Activated T-cell treated with anti-CD3 and anti-CD28 coated beads, Interleukin-2, amount 50 U/mL, for 48 hours (primary cell): ENCODE measurements around the gene PRKCA.
"Not testable (repeated sequence)": the region's sequence is repeated elsewhere in the genome, so short reads cannot be mapped to it uniquely, and the experiment has no call there.

ENCODE experiments used
- DNase-seq, 2 experiments: peaks; one replicate each; pipeline ENCODE4 v3.0.0-alpha.2; 2020

PRKCA gene

DNA sequence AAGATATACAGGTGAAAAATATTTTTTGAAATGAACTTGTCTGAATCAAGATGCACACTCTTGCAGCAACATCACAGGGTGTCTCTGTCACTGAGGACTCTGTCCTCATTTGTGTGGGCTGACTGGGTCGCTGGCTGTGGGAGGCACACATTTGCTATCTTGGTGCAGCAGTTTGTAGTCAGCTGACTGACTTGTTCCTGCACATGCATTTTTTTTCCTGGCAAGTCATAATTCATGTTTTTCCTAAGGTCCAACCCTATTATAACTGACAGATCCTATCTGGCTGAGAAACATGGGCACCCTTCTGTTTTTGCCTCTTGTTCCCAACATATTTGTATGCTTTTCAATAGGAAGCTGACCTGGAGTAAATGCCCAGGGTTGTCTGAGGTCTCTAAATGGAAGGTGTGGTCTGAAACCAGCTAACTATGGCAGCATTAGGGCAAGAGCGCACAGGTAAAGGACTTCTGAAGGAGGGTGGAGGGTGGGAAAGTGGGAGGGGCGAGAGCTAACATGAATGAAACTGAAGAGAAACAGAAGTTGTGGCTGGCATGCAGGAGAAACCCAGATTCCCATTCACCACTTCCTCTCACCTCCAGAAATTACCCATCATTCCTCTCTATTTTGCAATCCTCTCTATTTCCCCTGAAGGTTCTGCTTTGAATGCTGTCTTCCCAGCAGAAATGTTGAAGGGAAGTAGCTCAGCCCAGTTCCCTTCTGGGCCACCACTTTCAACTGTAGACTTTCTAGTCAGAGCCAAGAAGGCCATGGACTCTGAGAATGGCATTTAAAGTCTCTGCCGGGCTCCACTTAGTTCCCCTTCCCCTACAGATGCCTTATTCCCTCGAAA lies 166.1 kb downstream of the PRKCA start:
- DNase-seq = no peak

DNA sequence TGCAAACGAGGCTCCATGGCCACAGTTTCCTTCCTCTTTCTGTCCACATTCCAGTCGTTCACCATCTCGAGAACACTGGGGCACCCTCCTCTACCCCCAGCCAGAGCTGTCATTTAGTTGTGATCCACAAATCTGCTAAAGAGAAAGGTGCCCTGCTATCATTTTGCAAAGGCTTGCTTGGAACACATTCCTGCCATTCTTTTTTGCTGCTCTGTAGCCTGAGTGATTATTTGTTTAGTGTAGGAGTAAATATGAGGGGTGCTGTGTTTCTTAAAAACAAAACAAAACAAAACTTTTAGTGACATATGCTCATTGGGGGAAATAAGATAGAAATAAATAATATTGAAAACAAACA lies 166.7 kb downstream of the PRKCA start:
- DNase-seq = no peak

DNA sequence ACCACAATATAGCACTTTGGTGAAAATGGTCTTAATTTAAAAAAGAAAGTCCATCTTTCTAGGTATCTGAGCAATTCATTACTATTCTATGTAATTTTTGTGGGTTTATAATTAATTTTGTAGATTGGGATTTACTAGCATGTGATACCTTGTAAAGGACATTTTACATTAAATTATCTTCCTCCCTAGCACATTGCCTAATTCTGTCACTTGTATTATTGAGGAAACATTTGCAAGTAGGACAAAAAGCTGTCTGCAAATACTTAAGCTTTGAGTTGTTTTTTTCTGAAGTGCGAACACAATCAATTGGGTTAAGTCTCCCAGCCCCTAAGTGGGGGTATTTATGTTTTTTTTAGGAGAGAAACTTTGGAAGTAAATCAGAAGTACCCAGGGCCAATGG lies 167.0 kb downstream of the PRKCA start:
- no peak for DNase-seq

DNA sequence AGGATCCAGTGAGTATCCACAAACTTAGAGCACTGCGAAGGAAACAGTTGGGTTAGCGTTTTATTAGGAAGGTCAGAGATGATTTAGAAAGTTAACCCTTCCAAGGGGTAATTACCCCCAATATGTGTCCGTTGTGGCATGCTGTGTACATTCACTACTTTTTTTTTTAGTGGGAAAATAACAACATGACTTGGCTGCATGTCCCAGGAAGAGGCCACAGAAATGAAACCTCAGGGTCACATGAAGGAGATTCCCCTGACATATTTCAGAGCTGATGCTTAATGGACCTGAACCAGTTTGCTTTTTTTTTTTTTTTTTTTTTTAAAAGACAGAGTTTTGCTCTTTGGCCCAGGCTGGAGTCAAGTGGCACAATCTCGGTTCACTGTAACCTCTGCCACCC lies 167.5 kb downstream of the PRKCA start:
- DNase-seq = no peak

DNA sequence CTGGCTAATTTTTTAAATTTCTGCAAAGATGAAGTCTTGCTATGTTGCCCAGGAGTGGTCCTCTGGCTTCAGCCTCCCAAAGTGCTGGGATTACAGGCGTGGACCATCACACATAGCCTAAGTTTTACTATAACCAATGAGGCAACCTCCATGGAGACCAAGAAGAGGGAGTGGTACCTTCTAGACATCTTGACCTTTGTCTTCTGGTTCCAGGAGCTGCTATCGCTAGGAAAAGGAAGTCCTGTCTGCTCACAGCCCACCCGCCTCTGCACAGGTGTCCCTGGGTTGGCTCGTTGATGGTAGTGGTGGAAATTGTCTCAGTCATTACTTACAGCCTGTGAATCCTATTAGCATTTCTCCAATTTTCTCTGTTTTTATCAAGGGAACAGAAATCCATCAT lies 169.7 kb downstream of the PRKCA start:
- DNase-seq = no peak

DNA sequence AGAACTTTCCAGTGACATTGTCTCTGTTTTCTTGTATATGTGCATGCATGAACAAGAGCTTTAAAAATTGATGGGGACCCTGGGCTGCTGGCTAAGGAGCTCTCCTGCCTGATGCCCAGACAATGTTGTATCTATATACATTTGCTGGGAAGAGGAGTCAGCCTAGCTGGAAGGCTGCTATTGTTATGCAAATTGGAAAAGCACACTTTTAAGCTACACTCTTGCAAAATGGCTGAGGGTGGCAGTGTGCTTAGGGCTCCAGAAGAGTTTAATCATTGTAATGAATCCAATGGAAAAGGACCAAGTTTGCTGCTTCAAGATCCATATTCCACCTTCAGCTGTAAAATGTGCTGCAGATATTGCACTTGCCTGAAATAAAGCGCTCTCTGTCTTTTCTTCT lies 171.8 kb downstream of the PRKCA start:
- no peak for DNase-seq

DNA sequence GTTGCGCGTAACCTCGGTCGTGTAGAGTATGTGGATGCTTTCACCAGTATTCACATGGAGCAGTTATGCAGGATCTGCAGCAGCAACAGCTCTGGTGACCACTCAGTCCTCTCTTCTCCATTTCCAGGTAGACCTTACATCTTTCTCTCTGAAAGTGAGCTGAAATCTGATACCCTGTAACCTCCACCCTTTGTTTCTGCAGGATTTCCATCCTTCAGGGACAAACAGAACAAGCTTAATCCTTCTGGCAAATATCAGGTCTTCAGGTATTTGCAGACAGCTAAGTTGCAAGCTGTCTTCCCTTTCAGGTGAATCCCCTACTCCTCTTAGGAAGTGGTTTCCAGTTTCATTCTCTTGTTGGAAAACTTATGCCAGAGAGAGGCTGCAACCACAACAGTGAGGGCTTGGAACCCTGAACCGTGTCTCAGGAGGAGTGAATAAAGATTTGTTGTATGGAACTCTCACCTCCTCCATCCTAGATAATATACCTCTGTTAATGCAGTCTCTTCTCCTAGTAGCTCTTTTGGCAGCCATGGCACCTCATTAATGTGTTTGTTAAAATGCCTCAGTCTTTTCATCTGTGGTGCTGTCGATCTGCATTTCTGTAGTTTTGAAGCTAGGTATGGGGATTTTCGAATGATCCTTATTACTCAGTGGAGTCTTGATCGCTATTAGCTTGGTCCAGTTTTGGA lies 172.5 kb downstream of the PRKCA start:
- no peak for DNase-seq

DNA sequence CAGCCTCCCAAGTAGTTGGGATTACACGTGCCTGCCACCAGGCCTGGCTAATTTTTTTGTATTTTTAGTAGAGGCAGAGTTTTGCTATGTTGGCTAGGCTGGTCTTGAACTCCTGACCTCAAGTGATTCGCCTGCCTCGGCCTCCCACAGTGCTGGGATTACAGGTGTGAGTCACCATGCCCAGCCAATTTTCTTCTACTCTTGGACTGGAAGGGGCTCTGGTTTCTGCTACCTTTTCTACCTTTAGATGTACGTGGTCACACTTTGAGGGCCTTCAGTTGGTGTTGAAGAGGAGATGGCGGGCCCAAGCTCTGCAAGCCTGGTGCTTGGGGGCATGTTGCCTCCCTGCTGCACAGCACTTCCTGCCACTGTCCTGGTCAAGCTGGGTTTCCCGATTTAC lies 173.6 kb downstream of the PRKCA start:
- DNase-seq = no peak

DNA sequence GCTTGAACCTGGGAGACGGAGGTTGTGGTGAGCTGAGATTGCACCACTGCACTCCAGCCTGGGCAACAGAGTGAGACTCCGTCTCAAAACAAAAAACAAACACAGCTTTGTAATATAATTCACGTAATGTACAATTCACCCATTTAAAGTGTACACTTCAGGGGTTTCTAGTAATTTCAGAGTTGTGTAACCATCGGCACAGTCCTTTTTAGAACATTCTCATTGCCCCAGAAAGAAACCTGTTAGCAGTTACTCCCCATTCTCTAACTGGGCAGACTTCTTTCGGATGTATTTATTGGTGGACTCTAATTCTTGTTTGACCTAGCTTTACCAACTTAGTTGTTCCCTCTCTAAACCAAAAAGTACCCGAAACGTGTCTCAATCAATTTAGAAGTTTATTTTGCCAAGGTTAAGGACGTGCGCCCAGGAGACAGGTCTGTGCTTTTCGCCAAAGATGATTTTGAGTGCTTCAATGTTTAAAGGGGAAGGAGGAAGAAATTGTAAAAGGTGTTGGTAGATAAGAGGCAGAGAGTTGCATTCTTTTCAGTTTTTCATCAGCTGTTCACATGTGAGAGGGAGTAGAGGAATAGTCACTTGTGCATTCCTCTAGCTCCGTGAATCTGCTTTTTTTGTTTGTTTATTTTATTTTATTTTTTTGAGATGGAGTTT lies 175.3 kb downstream of the PRKCA start:
- DNase-seq = no peak

DNA sequence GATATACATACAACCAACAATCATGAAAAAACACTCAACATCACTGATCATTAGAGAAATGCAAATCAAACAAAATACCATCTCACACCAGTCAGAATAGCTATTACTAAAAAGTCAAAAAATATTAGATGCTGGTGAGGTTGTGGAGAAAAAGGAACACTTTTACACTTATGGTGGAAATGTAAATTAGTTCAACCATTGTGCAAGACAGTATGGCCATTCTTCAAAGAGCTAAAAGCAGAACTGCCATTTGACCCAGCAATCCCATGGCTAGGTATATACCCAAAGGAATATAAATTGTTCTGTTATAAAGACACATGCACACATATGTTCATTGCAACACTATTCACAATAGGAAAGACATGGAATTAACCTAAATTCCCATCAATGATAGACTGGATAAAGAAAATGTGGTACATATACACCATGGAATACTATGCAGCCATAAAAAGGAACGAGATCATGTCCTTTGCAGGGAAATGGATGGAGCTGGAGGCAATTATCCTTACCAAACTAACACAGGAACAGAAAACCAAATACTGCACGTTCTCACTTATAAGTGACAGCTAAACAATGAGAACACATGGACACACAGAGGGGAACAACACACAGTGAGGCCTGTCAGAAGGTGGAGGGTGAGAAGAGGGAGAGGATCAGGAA lies 176.9 kb downstream of the PRKCA start:
- not testable (repeated sequence) for DNase-seq

DNA sequence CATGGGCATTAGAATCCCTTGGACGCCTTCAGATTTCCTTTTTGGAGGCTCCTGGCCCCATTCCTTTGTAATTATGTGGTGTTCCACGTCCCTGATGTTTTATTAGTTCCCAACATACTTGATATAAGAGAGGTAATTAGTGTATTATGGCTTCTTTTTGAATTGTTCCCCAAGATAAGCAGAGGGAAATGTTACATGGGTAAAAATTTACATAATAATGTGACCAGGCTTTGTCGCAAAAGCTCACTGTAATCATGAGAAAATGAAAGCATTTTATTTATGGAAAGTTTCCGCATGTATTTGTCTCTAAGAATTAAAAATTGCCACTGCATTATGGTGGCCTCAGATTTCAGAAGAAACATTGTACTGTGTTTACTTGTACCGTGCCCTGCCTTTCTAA lies 177.8 kb downstream of the PRKCA start:
- no peak for DNase-seq

DNA sequence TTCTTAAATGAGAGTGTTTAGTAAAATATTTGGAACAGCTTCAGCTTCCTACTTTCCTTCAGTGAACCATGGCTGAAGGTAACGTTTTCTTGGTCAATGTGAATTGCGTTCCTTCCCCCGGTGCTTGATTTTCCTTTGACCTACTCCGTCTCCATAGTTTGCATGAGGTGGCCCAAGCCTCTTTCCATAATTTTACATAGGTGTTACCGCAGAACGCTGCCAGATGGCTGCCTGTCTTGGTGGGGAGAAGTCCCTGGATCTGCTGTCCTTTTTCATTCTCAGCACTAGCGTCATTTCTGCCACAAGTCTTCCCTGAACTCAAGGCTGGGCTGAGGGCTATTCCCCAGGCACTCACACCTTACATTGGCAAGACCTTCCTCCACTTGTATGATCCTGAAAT lies 178.4 kb downstream of the PRKCA start:
- DNase-seq = no peak

DNA sequence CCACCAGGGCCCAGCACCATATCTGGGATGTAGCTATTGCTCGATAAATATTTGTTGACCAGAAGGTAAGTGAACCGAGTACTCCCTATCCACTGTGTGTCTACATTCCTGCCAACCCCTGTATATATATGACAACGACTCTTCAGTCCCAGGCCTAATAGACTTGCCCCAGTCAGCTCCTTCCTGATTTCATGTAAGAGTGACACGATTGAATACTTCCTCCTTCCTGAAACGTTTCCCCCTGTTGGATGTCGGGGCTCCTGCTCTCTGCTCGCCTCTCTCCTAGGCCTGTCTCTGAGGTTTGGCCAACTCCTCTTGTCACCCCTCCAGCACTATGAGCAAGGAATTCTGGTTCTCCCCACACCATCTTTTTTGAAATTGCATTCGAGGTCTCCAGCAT lies 178.9 kb downstream of the PRKCA start:
- DNase-seq = no peak

DNA sequence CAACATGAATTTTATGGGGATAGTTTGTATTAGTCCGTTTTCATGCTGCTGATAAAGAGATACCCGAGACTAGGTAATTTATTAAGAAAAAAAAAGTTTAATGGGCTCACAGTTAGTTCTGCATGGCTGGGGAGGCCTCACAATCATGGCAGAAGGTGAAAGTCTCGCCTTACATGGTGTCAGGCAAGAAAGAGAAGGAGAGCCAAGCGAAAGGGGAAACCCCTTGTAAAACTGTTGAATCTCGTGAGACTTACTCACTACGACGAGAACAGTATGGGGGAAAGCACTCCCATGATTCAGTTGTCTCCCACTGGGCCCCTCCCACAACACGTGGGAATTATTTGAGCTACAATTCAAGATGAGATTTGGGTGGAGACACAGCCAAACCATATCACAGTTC lies 181.5 kb downstream of the PRKCA start:
- DNase-seq = no peak

DNA sequence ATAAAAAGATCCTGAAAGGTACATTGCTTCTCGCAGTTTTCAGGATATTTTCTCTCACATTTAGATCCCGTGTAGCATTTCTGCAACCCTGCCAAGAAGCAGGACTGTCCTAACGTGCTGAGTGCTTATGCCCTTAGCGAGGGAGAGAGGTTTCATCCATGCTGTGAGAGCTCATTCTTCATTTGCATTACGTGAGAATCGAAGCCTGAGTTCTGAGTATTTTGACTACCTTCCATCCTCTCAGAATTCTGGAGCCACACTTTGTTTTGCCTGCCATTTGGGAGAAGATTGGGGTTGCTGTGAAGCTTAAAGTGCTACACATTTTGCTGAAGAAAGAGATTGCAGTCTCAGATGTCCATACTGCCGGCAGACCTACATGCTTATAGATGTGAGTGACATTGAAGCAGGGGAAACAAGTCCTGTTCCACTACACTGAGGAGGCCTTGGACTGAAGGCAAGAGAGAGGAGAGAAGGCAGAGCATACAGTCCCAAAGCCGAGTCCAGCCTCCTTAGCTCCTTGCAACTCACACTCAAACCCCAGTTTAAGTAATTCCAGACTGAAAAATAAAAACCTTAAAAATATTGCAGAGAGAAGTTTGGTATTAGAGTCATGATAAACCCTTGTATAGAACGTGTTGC lies 183.0 kb downstream of the PRKCA start:
- DNase-seq = no peak

DNA sequence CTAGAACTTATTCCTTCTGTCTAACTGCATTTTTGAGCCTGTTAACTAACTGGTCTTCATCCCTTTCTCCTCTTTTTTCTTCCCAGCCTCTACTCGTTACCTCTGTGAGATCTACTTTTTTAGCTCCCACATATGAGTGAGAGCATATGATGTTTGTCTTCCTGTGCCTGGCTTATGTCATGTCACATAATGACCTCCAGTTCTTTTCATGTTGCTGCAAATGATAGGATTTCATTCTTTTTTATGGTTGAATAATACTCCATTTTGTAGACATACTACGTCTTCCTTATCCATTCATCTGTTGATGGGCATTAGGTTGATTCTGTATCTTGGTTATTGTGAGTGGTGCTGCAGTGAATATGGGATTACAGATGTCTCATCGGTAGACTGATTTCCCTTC lies 184.7 kb downstream of the PRKCA start:
- no peak for DNase-seq

DNA sequence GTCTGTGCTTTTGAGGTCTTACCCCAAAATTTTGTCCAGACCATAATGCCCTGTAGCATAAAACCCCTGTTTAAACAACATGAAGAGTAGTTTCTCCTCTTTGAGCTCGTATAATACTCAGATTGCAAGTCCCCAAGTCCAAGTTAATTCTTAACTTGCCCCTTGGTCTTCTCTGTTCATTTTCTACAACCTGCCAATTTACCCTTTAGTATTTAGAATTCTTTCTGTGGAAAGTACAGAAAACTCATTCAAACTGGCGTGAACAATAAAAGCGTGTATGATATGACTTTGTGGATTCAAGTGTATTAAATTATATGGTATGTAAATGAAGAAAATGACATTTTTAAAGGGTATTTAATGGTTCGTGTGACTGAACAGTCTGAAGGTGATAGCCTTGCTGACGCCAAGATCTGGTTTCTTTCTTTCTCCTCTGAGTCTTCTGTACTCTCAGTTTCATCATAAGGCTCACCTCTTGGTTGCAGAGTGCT lies 185.6 kb downstream of the PRKCA start:
- DNase-seq = no peak

DNA sequence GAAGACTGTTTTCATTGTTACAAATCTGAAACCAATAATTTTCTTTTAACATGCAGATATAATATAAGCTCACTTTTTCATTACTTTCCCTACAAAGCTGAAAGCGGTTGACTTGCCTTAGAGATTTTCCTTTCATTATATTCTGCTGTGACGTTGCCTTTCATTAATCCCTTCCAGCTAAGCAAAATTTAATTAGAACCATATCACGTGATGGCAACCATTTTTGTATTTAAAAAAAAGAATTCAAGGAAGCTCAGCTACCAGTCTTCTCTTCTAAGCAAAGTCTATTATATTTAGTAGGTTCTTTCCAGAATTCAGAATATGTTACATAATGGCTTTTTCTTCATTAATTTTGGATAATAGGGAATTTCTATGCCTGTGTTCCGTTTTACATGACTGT lies 186.5 kb downstream of the PRKCA start:
- DNase-seq = no peak

DNA sequence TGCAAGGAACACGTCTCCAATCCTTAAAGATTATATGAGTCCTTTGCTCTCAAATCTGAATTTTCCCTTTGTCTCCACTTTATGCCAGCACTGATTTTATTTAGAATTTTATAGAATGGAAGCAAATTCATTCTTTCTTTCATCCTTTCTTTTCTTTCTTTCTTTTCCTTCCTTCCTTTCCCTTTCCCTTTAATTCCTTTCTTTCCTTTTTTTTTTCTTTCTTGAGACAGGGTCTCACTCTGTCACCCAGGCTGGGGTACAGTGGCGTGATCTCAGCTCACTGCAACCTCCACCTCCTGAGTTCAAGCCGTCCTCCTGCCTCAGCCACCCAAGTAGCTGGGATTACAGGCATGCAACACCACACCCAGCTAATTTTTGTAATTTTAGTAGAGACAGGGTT lies 187.2 kb downstream of the PRKCA start:
- not testable (repeated sequence) for DNase-seq

DNA sequence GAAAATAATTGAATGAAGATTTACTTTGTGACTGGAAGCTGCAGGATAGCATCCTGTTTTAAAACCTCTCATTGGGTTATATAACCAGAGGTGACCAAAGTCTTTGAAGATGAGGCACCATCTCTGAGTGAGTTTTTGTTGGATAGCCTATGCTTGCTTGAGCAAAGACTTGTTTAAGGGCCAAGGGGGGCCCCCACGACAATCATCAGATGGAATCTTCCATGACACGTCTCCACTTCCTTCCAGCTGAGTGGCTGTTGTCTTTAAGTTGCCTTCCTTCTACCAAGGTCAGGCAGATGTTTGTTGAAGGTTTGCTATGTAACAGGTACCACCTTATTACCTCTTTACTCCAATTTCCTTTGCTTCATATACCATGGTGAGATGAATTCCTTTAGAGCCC lies 188.8 kb downstream of the PRKCA start:
- DNase-seq = no peak

DNA sequence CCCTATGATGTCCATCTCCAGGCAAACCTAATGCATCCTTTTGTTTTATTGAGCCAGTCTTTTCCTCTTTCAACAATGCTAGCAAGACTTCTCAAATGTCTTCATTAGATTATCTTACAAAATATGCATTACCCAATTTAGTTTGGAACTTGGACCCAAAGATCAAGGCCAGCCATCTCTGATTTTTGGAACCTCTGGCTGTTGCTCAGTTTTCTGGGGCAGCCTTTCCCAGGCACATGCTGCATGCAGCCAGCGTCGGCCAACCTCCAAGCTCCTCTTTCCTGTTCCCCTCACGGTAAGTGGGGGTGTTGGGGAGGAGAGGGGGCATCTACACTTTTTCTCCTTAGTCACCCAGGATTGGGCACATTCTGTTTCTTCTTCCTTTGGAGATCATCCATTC lies 189.3 kb downstream of the PRKCA start:
- no peak for DNase-seq

DNA sequence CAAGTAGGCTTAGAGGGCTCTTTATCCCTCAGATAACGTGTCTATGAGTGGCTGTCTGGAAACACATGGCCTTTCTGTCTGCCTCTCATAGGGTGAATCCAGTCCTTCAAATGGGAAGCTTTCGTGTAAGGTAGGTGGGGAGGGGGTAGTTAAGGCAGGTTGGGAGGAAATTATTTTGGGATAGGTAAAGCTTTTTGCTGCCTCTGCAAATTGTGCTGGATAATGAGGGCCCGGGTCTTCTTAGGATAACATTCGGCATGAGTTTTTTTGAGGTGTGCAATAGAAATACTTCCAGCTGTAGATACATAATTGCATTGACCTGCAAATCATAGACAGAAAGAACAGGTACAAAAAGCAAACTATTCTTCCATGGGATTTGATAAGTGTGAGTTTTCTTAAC lies 189.7 kb downstream of the PRKCA start:
- no peak for DNase-seq

DNA sequence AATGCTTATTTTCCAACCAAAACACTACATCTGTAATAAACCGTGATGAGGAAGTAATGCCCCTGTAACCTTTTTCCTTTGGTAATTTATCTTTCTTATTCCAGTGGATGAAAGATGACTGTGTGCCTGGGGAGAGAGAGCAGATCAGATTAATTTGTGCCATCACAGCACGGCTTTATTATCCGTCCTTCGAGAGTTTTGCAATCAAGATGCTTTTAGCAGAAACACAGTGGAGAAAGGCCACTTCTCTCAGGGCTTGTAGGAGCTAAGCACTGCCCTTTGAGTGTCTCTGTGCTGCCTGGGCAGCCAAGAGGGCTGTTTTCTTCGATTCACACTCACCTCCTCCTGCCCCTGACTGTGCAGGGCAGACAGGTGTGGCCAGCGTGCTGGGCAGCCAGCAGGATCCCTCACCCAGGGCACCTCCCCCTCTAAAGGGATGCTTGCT lies 190.2 kb downstream of the PRKCA start:
- DNase-seq = no peak
